SK-N-SH (cell line): Measurements from ENCODE around the gene SERPINA3.

Experiments
- REST ChIP-seq: IDR thresholded peaks from 2 replicates; pipeline ENCODE4 v1.6.1; 2012; ENCODE audit warnings: mild to moderate bottlenecking, low read depth, low read length, moderate library complexity
- TEAD4 ChIP-seq: IDR thresholded peaks from 2 replicates; pipeline ENCODE4 v1.4.0; 2012; ENCODE audit warnings: mild to moderate bottlenecking, borderline replicate concordance; ENCODE audit not compliant: insufficient read depth

- TF ChIP-seq TEAD4 (no peak), REST (no peak)
These were observed 34.3 kb downstream of the SERPINA3 start for GRCh38 chr14:94646481-94646880.
